OCI-M2 (cell line): ENCODE measurements around the gene SLC6A20.
"Not testable (repeated sequence)": the region's sequence is repeated elsewhere in the genome, so short reads cannot be mapped to it uniquely, and the experiment has no call there.

Experiments used
- DNase-seq: peaks from one replicate; lab custom pipeline; 2025; ENCODE audit not compliant: unreplicated experiment; lab: John Stamatoyannopoulos, UW

Gene SLC6A20

GRCh38 chr3:45760878-45761711 lies 35.2 kb downstream of the SLC6A20 start:
- no peak for DNase-seq

- no peak for DNase-seq
Measured at GRCh38 chr3:45759851-45760250, 36.5 kb downstream of the SLC6A20 start.

GRCh38 chr3:45758871-45759270 lies 37.5 kb downstream of the SLC6A20 start:
- no peak for DNase-seq

- DNase-seq: not testable (repeated sequence)
Measured at GRCh38 chr3:45757141-45757540, 39.2 kb downstream of the SLC6A20 start.

- no peak for DNase-seq
Measured at GRCh38 chr3:45756055-45756454, 40.3 kb downstream of the SLC6A20 start.

- no peak for DNase-seq
Measured at GRCh38 chr3:45754461-45754860, 41.9 kb downstream of the SLC6A20 start.

GRCh38 chr3:45753095-45753494 lies 43.2 kb downstream of the SLC6A20 start:
- DNase-seq: no peak

- no peak for DNase-seq
Measured at GRCh38 chr3:45751537-45752242, 44.6 kb downstream of the SLC6A20 start.

- DNase-seq: no peak
Measured at GRCh38 chr3:45749880-45750279, 46.5 kb downstream of the SLC6A20 start.

GRCh38 chr3:45749036-45749600 lies 47.2 kb downstream of the SLC6A20 start:
- not testable (repeated sequence) for DNase-seq

- no peak for DNase-seq
Measured at GRCh38 chr3:45748068-45748467, 48.3 kb downstream of the SLC6A20 start.

GRCh38 chr3:45746777-45747622 lies 49.3 kb downstream of the SLC6A20 start:
- DNase-seq: no peak

- no peak for DNase-seq
Measured at GRCh38 chr3:45746165-45746776, 50.1 kb downstream of the SLC6A20 start.

GRCh38 chr3:45742461-45743089 lies 53.8 kb downstream of the SLC6A20 start:
- DNase-seq: no peak

GRCh38 chr3:45741742-45742460 lies 54.4 kb downstream of the SLC6A20 start:
- no peak for DNase-seq

- no peak for DNase-seq
Measured at GRCh38 chr3:45741247-45741646, 55.1 kb downstream of the SLC6A20 start.

- DNase-seq: no peak
Measured at GRCh38 chr3:45739991-45740390, 56.3 kb downstream of the SLC6A20 start.

- DNase-seq: no peak
Measured at GRCh38 chr3:45737234-45737633, 59.1 kb downstream of the SLC6A20 start.

GRCh38 chr3:45736707-45737106 lies 59.6 kb downstream of the SLC6A20 start:
- no peak for DNase-seq
